Endodermal cell (in vitro differentiated cells): Measurements from ENCODE around the gene GABRB1. TPM values are rescaled to one million over a fixed set of nuclear protein-coding genes. Genes with fewer than 3 reads are reported as not detected.

Experiments
- DNase-seq: peaks from one replicate; pipeline ENCODE4 v3.0.0-alpha.2; 2017
- H3K27ac ChIP-seq: 2 replicates; pipeline ENCODE4 v1.5.1; 2013; ENCODE audit warnings: mild to moderate bottlenecking, low read depth, low read length, moderate library complexity
- H3K27me3 ChIP-seq: 2 replicates; pipeline ENCODE4 v1.6.1; 2013; ENCODE audit warnings: mild to moderate bottlenecking, low read length, moderate library complexity; ENCODE audit not compliant: insufficient read depth, control insufficient read depth, poor library complexity, severe bottlenecking
- H3K36me3 ChIP-seq: 2 replicates; pipeline ENCODE4 v1.7.0; 2013; ENCODE audit warnings: mild to moderate bottlenecking, low read length, moderate library complexity; ENCODE audit not compliant: control insufficient read depth, insufficient read depth
- H3K4me1 ChIP-seq: one replicate; pipeline ENCODE4 v1.7.0; 2013; ENCODE audit warnings: low read length; ENCODE audit not compliant: control insufficient read depth, insufficient read depth
- H3K4me3 ChIP-seq: 2 replicates; pipeline ENCODE4 v1.5.1; 2013; ENCODE audit warnings: mild to moderate bottlenecking, low read length, moderate library complexity
- H3K9ac ChIP-seq: 2 replicates; pipeline ENCODE4 v1.6.1; 2013; ENCODE audit warnings: mild to moderate bottlenecking, low read length, moderate library complexity; ENCODE audit not compliant: poor library complexity, severe bottlenecking; ENCODE audit errors: extremely low read depth
- H3K9me3 ChIP-seq: 2 replicates; pipeline ENCODE4 v1.6.1; 2013; ENCODE audit warnings: mild to moderate bottlenecking, low read length, moderate library complexity; ENCODE audit not compliant: control insufficient read depth
- H3K27ac Mint-ChIP-seq: 2 replicates; pipeline ENCODE4 v1.8.0; 2020; ENCODE audit warnings: mixed read lengths
- H3K27me3 Mint-ChIP-seq: 2 replicates; pipeline ENCODE4 v1.8.0; 2021; ENCODE audit warnings: mild to moderate bottlenecking, mixed read lengths; ENCODE audit not compliant: insufficient read depth
- H3K36me3 Mint-ChIP-seq: 2 replicates; pipeline ENCODE4 v1.8.0; 2020; ENCODE audit warnings: low read depth, mixed read lengths
- H3K4me1 Mint-ChIP-seq: 2 replicates; pipeline ENCODE4 v1.8.0; 2020; ENCODE audit warnings: mixed read lengths
- H3K4me3 Mint-ChIP-seq: 2 replicates; pipeline ENCODE4 v1.8.0; 2020; ENCODE audit warnings: mild to moderate bottlenecking, moderate library complexity, mixed read lengths
- H3K9me3 Mint-ChIP-seq: 2 replicates; pipeline ENCODE4 v1.8.0; 2020; ENCODE audit warnings: mild to moderate bottlenecking, mixed read lengths
- CTCF ChIP-seq: fragments of 200-600 bp; sonication (generic); conservative IDR thresholded peaks from 2 replicates; pipeline ENCODE4 v1.5.0; 2021; ENCODE audit warnings: antibody characterized with exemption, mild to moderate bottlenecking
- WGBS, 2 experiments: methylation state at CpG; one replicate each; pipeline versions ENCODE4 v1.1.5 to v1.1.7; 2013; ENCODE audit warnings: missing lambda C conversion rate in 2 of 2, mixed read lengths in 1 of 2; ENCODE audit not compliant: insufficient coverage in 1 of 2, insufficient read length in 1 of 2; 5-methylcytosine and 5-hydroxymethylcytosine counted together
- total RNA-seq, 2 donors: library from RNA; stranded (reverse); fragmentation: NEBNext Ultra II Directional in 1 of 2; extraction: Animal tissue kit (Norgen Biotek cat#: 25700) in 1 of 2; gene quantifications; 2 replicates in 1 of 2; 3 replicates in 1 of 2; pipeline ENCODE4 v1.2.1, GENCODE V29; 2021

The GABRB1 gene
- total RNA-seq, 2 donors from 2014 or later, result not detected

DNA sequence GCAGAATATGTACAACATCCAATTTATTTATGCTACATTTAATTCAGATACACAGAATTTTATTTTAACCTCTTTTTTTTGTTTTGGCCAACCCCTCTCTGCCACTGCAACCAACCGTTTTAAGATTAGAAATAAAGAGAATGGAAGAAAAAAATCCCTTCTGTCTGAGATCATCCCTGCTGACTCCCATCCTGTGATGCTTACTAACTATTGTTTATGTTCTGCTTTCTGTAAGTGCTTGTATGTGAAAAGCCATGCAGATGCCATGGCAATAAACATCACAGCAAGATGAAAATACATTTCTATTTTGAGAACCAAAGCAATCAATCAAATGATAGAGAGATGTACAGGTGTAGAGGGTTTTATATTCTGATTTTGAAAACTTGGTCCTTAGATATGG, 70.1 kb downstream of the GABRB1 start:
- Histone ChIP-seq H3K27ac (no peak overlapping the region), H3K9ac (no peak overlapping the region), H3K27me3 (no peaks in the 10 kb centered on the region), H3K4me1 (no peaks in the 10 kb centered on the region), H3K4me3 (no peak overlapping the region), H3K9me3 (no peaks in the 10 kb centered on the region), H3K36me3 (no peaks in the 10 kb centered on the region)
- H3K4me1 Mint-ChIP-seq, result no peaks in the 10 kb centered on the region
- H3K27me3 Mint-ChIP-seq, result no peaks in the 10 kb centered on the region
- no peaks in the 10 kb centered on the region for H3K9me3 Mint-ChIP-seq
- H3K36me3 Mint-ChIP-seq, result no peaks in the 10 kb centered on the region
- WGBS, 2 experiments, result 100% methylated on average over 1 of the region's 1 CpG; no CpG with 5 or more reads in 1 of the 2 experiments
- no peak for DNase-seq
- no peak for TF ChIP-seq CTCF
- no peak overlapping the region for H3K4me3 Mint-ChIP-seq
- H3K27ac Mint-ChIP-seq, result no peak overlapping the region

- Mint-ChIP-seq H3K4me3 (no peak overlapping the region), H3K36me3 (no peaks in the 10 kb centered on the region), H3K27ac (no peak overlapping the region), H3K9me3 (no peaks in the 10 kb centered on the region), H3K4me1 (no peaks in the 10 kb centered on the region), H3K27me3 (no peaks in the 10 kb centered on the region)
- DNase-seq, result no peak
- no peak overlapping the region for H3K4me3 ChIP-seq
- H3K27ac ChIP-seq, result no peak overlapping the region
- H3K36me3 ChIP-seq, result no peaks in the 10 kb centered on the region
- H3K9ac ChIP-seq, result no peak overlapping the region
- H3K27me3 ChIP-seq, result no peaks in the 10 kb centered on the region
- TF ChIP-seq CTCF, result no peak
- H3K4me1 ChIP-seq, result no peaks in the 10 kb centered on the region
- no peaks in the 10 kb centered on the region for H3K9me3 ChIP-seq
- 97% methylated on average over 1 of the region's 1 CpG; no CpG with 5 or more reads in 1 of the 2 experiments for WGBS, 2 experiments
Observed at GRCh38 chr4:47104986-47105385, 73.6 kb downstream of the GABRB1 start.

DNA sequence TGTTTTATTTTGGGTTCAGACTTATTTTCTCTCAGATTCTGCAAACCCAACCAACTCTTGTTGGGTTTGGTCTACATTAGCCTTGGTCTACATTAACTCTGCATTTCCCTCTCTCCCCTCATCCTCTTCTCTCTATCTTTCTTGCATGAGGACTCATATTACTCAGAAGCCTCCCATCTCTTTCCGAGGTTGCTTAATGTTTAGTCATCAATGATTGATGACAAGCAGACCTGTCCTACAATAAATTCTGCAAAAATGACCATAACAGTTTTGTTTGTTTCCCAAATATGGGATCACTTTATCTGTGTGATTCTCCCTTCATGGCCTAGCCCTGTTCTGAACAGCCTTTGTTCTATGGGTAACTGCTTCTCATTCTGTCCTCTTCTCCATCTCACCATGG, 75.2 kb downstream of the GABRB1 start:
- H3K4me3 ChIP-seq, result no peak overlapping the region
- TF ChIP-seq CTCF, result no peak
- no peaks in the 10 kb centered on the region for H3K36me3 ChIP-seq
- H3K9me3 ChIP-seq, result no peaks in the 10 kb centered on the region
- no peaks in the 10 kb centered on the region for H3K27me3 ChIP-seq
- Mint-ChIP-seq H3K4me3 (no peak overlapping the region), H3K27me3 (no peaks in the 10 kb centered on the region), H3K9me3 (no peaks in the 10 kb centered on the region), H3K36me3 (no peaks in the 10 kb centered on the region), H3K27ac (no peak overlapping the region), H3K4me1 (no peaks in the 10 kb centered on the region)
- H3K9ac ChIP-seq, result no peak overlapping the region
- no peaks in the 10 kb centered on the region for H3K4me1 ChIP-seq
- no peak for DNase-seq
- no peak overlapping the region for H3K27ac ChIP-seq
- 86 to 94% methylated on average over 1 of the region's 1 CpG for WGBS, 2 experiments
